Ishikawa (cell line): ENCODE results near the gene INTS4.

ENCODE experiments used
- CEBPB ChIP-seq: IDR thresholded peaks from 2 replicates; pipeline ENCODE4 v1.6.1; 2012
- CREB1 ChIP-seq: IDR thresholded peaks from 2 replicates; pipeline ENCODE4 v1.6.1; 2012; ENCODE audit warnings: low read depth
- EGR1 ChIP-seq: IDR thresholded peaks from 2 replicates; pipeline ENCODE4 v1.6.1; 2012
- EP300 ChIP-seq: IDR thresholded peaks from 2 replicates; pipeline ENCODE4 v1.6.1; 2012; ENCODE audit warnings: borderline replicate concordance
- FOXM1 ChIP-seq: IDR thresholded peaks from 2 replicates; pipeline ENCODE4 v1.6.1; 2012; ENCODE audit warnings: low read depth, borderline replicate concordance
- MAX ChIP-seq: IDR thresholded peaks from 2 replicates; pipeline ENCODE4 v1.6.1; 2012
- NFIC ChIP-seq: IDR thresholded peaks from 2 replicates; pipeline ENCODE4 v1.6.1; 2012
- RAD21 ChIP-seq: IDR thresholded peaks from 2 replicates; pipeline ENCODE4 v1.6.1; 2012; ENCODE audit warnings: low read depth
- REST ChIP-seq: IDR thresholded peaks from 2 replicates; pipeline ENCODE4 v1.6.1; 2012; ENCODE audit warnings: low read depth, mild to moderate bottlenecking
- TAF1 ChIP-seq: IDR thresholded peaks from 2 replicates; pipeline ENCODE4 v1.6.1; 2012; ENCODE audit warnings: low read depth, mild to moderate bottlenecking
- TCF12 ChIP-seq: IDR thresholded peaks from 2 replicates; pipeline ENCODE4 v1.6.1; 2012; ENCODE audit warnings: low read depth
- TEAD4 ChIP-seq: IDR thresholded peaks from 2 replicates; pipeline ENCODE4 v1.6.1; 2012
- USF1 ChIP-seq: IDR thresholded peaks from 2 replicates; pipeline ENCODE4 v1.6.1; 2012
- YY1 ChIP-seq: IDR thresholded peaks from 2 replicates; pipeline ENCODE4 v1.6.1; 2012; ENCODE audit warnings: low read depth
- ZBTB7A ChIP-seq: IDR thresholded peaks from 2 replicates; pipeline ENCODE4 v1.6.1; 2012; ENCODE audit warnings: low read depth

The INTS4 gene

GRCh38 chr11:77868744-77869143, 125.7 kb downstream of the INTS4 start:
- TF ChIP-seq TEAD4, result no peak
- TF ChIP-seq EGR1, result no peak
- TF ChIP-seq NFIC, result no peak
- TF ChIP-seq YY1, result no peak
- no peak for TF ChIP-seq ZBTB7A
- TF ChIP-seq TCF12, result no peak
- no peak for TF ChIP-seq CEBPB
- no peak for TF ChIP-seq TAF1
- TF ChIP-seq RAD21, result no peak
- TF ChIP-seq REST, result no peak
- no peak for TF ChIP-seq MAX
- no peak for TF ChIP-seq USF1
- TF ChIP-seq CREB1, result no peak
- TF ChIP-seq FOXM1, result no peak
- TF ChIP-seq EP300, result no peak

GRCh38 chr11:77866336-77866735, 128.1 kb downstream of the INTS4 start:
- no peak for TF ChIP-seq RAD21
- no peak for TF ChIP-seq NFIC
- TF ChIP-seq REST, result no peak
- no peak for TF ChIP-seq EGR1
- TF ChIP-seq TCF12, result no peak
- TF ChIP-seq USF1, result no peak
- no peak for TF ChIP-seq EP300
- TF ChIP-seq FOXM1, result no peak
- TF ChIP-seq YY1, result no peak
- TF ChIP-seq MAX, result no peak
- no peak for TF ChIP-seq ZBTB7A
- no peak for TF ChIP-seq TAF1
- TF ChIP-seq CEBPB, result no peak
- no peak for TF ChIP-seq TEAD4
- no peak for TF ChIP-seq CREB1

- TF ChIP-seq ZBTB7A (no peak), REST (no peak), YY1 (no peak), MAX (no peak), NFIC (no peak), CEBPB (no peak), TAF1 (no peak), TEAD4 (no peak), EP300 (no peak), CREB1 (no peak), TCF12 (no peak), EGR1 (no peak), RAD21 (no peak), FOXM1 (no peak), USF1 (no peak)
Observed at GRCh38 chr11:77865805-77866204, 128.7 kb downstream of the INTS4 start.

GRCh38 chr11:77857906-77858457, 136.5 kb downstream of the INTS4 start:
- TF ChIP-seq CEBPB, result peak; percentile 81
